Body of pancreas (tissue), 4 donors: ENCODE data around the gene RIMBP2. TPM values are rescaled to one million over a fixed set of nuclear protein-coding genes. Genes with fewer than 3 reads are reported as not detected.
A peak's percentile ranks its signal among the peaks of the same experiment; 100 is the strongest.

Source experiments
- ATAC-seq: fragments of 150-250 bp; one replicate; pipeline ENCODE4 v1.9.1; 2016
- DNase-seq, 4 donors: peaks; one replicate each; pipeline ENCODE4 v3.0.0-alpha.2; 2019
- H3K27ac ChIP-seq, 4 donors: fragments of 200-600 bp; sonication (generic); 1 replicate in 3 of 4; 2 replicates in 1 of 4; pipeline versions ENCODE4 v1.5.1 to v1.6.1; 2016 to 2019; ENCODE audit warnings: mild to moderate bottlenecking in 1 of 4, mixed read lengths in 1 of 4, moderate library complexity in 1 of 4
- H3K27me3 ChIP-seq, 2 donors: fragments of 200-600 bp; sonication (generic); one replicate each; pipeline ENCODE4 v1.6.0; 2016; ENCODE audit warnings: mild to moderate bottlenecking in 1 of 2
- H3K36me3 ChIP-seq, 2 donors: fragments of 200-600 bp; sonication (generic); replicated peaks in 1 of 2; 2 replicates each; pipeline ENCODE4 v1.5.1; 2016; ENCODE audit warnings: low read depth in 2 of 2; ENCODE audit not compliant: insufficient read depth in 1 of 2
- H3K4me1 ChIP-seq: fragments of 200-600 bp; sonication (generic); one replicate; pipeline ENCODE4 v1.6.0; 2016
- H3K4me3 ChIP-seq, 2 donors: fragments of 200-600 bp; sonication (generic); 1 replicate in 1 of 2; 2 replicates in 1 of 2; pipeline ENCODE4 v1.5.1; 2016 to 2019
- H3K9me3 ChIP-seq, 3 donors: fragments of 200-600 bp; sonication (generic); 1 replicate in 2 of 3; 2 replicates in 1 of 3; pipeline ENCODE4 v1.5.1; 2016
- CTCF ChIP-seq, 7 experiments: fragments of 450-650 bp in 4 of 7; fragments of 200-600 bp in 3 of 7; sonication (generic) in 3 of 7; IDR thresholded peaks; one replicate each; pipeline ENCODE4 v1.5.1; 2016 to 2019; ENCODE audit warnings: antibody characterized with exemption in 7 of 7
- POLR2A ChIP-seq, 3 donors: fragments of 450-650 bp; IDR thresholded peaks; one replicate each; pipeline ENCODE4 v1.6.1; 2016; ENCODE audit warnings: antibody characterized with exemption in 3 of 3, mild to moderate bottlenecking in 2 of 3
- WGBS, 2 donors: methylation state at CpG; one replicate each; pipeline ENCODE4 v1.1.5; 2017; 5-methylcytosine and 5-hydroxymethylcytosine counted together
- intact Hi-C: fragments of 100-400 bp; cut with DNase I; formaldehyde crosslinking; loops from one replicate; pipeline ENCODE4 v1.15.1; 2023
- total RNA-seq, 2 donors: library from RNA; depleted of rRNA; stranded (reverse); fragments of >200 nt; gene quantifications; one replicate each; pipeline ENCODE4 v1.1.0, GENCODE V29; 2016

RIMBP2 gene
- total RNA-seq, 2 donors from 2014 or later = 7.3 to 27.4 TPM

DNA sequence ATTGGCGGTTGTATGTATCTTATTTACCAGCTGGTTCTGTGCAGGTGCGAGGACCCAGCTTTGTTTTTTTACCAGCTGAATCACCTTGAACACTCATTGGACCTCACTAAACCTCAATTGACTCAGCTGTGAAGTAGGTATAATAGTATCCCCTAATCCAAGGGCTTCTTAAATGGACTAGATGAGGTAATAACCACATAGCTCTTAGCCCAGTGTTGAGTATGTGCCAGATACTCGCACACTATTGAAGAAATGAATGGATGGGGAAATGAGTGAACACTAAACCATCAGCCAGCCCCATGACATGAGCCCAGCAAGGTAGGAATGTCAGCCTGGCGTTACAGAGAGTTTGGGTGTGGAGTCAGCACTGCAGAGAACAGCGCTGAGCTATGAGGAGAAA is 79.7 kb downstream of the RIMBP2 start:
- WGBS, 2 donors = 71 to 74% methylated on average over 5 of the region's 5 CpGs
- intact Hi-C loops = no loop called here
- DNase-seq = no peak
- Histone ChIP-seq H3K4me3 (no peak overlapping the region), H3K27me3 (no peaks in the 10 kb centered on the region), H3K27ac (no peak overlapping the region), H3K36me3 (no peaks in the 10 kb centered on the region), H3K4me1 (no peaks in the 10 kb centered on the region), H3K9me3 (no peaks in the 10 kb centered on the region)
- TF ChIP-seq CTCF (IDR thresholded peaks at IDR 0.05) = no peak
- no peak for TF ChIP-seq POLR2A (IDR thresholded peaks at IDR 0.05)
- ATAC-seq = no peak

- DNase-seq = no peak
- peaks cover 0 to 8% (median 0%) of the 10 kb centered on the region in 3 donors for H3K9me3 ChIP-seq
- no peak for TF ChIP-seq CTCF (IDR thresholded peaks at IDR 0.05)
- TF ChIP-seq POLR2A (IDR thresholded peaks at IDR 0.05) = no peak
- 46 to 51% methylated on average over 3 to 4 of the region's 4 CpGs for WGBS, 2 donors
- intact Hi-C loops = no loop called here
- no peak for ATAC-seq
- no peaks in the 10 kb centered on the region for H3K4me1 ChIP-seq
- no peak overlapping the region for H3K27ac ChIP-seq
- H3K36me3 ChIP-seq = no peaks in the 10 kb centered on the region
- H3K27me3 ChIP-seq = peaks cover 0 to 10% of the 10 kb centered on the region in 2 donors
- H3K4me3 ChIP-seq = no peak overlapping the region
These were observed 81.2 kb downstream of the RIMBP2 start for GRCh38 chr12:130634866-130635265.

DNA sequence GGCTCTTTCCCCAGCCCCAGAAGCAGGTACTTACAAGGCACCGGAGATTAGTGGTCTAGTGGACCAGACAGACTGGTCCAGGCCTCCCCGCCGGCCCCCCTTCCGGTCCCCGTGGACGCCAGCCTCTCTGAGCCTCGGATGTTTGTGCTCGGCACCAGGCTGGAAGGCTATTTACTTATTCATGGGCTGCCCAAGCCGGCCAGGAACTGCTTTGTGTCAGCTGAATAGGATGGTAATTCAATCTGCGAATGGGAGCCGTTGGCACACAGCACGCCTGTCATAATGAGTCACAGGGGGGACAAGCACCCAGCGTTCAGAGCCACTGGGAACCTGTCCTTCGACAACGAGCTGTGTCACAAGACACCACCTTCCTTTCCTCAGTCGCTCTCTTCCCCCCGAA is 82.3 kb downstream of the RIMBP2 start:
- peak; percentile 56 for ATAC-seq
- H3K4me3 ChIP-seq = no peak overlapping the region
- H3K27ac ChIP-seq = no peak overlapping the region
- H3K27me3 ChIP-seq = peaks cover 0 to 10% of the 10 kb centered on the region in 2 donors
- no peaks in the 10 kb centered on the region for H3K4me1 ChIP-seq
- WGBS, 2 donors = 2 to 4% methylated on average over 13 to 17 of the region's 17 CpGs
- TF ChIP-seq CTCF (IDR thresholded peaks at IDR 0.05) = no peak
- peak in 1 of 3 donors; percentile 21 for TF ChIP-seq POLR2A (IDR thresholded peaks at IDR 0.05)
- H3K9me3 ChIP-seq = peaks cover 0 to 8% (median 0%) of the 10 kb centered on the region in 3 donors
- DNase-seq = peak in 3 of 4 donors; percentile 44 to 61 (median 55)
- intact Hi-C loops = no loop called here
- no peaks in the 10 kb centered on the region for H3K36me3 ChIP-seq

- 19 to 23% methylated on average over 5 of the region's 5 CpGs for WGBS, 2 donors
- no peak overlapping the region for H3K27ac ChIP-seq
- no peak overlapping the region for H3K4me3 ChIP-seq
- ATAC-seq = no peak
- H3K27me3 ChIP-seq = peaks cover 0 to 10% of the 10 kb centered on the region in 2 donors
- no peaks in the 10 kb centered on the region for H3K36me3 ChIP-seq
- H3K4me1 ChIP-seq = no peaks in the 10 kb centered on the region
- TF ChIP-seq POLR2A (IDR thresholded peaks at IDR 0.05) (no peak), CTCF (IDR thresholded peaks at IDR 0.05) (no peak)
- H3K9me3 ChIP-seq = peaks cover 0 to 8% (median 0%) of the 10 kb centered on the region in 3 donors
- intact Hi-C loops = no loop called here
- DNase-seq = peak in 1 of 4 donors; percentile 7
These were observed 83.5 kb downstream of the RIMBP2 start for GRCh38 chr12:130632642-130633041.

- H3K27ac ChIP-seq = no peak overlapping the region
- no peak for ATAC-seq
- no peak for DNase-seq
- TF ChIP-seq POLR2A (IDR thresholded peaks at IDR 0.05) (no peak), CTCF (IDR thresholded peaks at IDR 0.05) (no peak)
- H3K4me3 ChIP-seq = no peak overlapping the region
- H3K9me3 ChIP-seq = peaks cover 0 to 8% (median 0%) of the 10 kb centered on the region in 3 donors
- 67 to 75% methylated on average over 5 of the region's 5 CpGs for WGBS, 2 donors
- intact Hi-C loops = no loop called here
- H3K36me3 ChIP-seq = no peaks in the 10 kb centered on the region
- H3K4me1 ChIP-seq = no peaks in the 10 kb centered on the region
- peaks cover 0 to 10% of the 10 kb centered on the region in 2 donors for H3K27me3 ChIP-seq
These were observed 87.8 kb downstream of the RIMBP2 start for GRCh38 chr12:130628304-130628703.
